ENCODE measurements around the gene BAIAP2L2.

- peak in 2 of 4 experiments; percentile 46 to 69 for TF ChIP-seq CTCF (IDR thresholded peaks at IDR 0.05)
- TF ChIP-seq POLR2A (IDR thresholded peaks at IDR 0.05) = peak; percentile 29
- TF ChIP-seq POLR2AphosphoS5 (IDR thresholded peaks at IDR 0.05) = peak; percentile 98
Measured at GRCh38 chr22:38056969-38057891, 53.3 kb downstream of the BAIAP2L2 start, which contains the start of gene PICK1.

Measured in prostate gland (tissue), 2 donors.